ENCODE results near the gene S100A12. TPM values are rescaled to one million over a fixed set of nuclear protein-coding genes. Genes with fewer than 3 reads are reported as not detected.
"Not testable (repeated sequence)": the region's sequence is repeated elsewhere in the genome, so short reads cannot be mapped to it uniquely, and the experiment has no call there.

S100A12 gene
- total RNA-seq = 1 to 10 TPM; 1.2 to 2.8 (median 1.8) TPM
- polyA plus RNA-seq = 1 to 10 TPM in 2 of 3 donors, under 1 TPM in 1; 0.40 to 3.5 (median 1.0) TPM
- long read RNA-seq, donor 1 = 0 reads
- long read RNA-seq, donor 2 = 0 reads

GRCh38 chr1:153375511-153375910 lies at the start of gene S100A12:
Gene S100A12, minus strand, starts transcription at chr1:153375621. Its CDS starts 1,029 bp downstream, at chr1:153374592.
- no peaks in the 10 kb centered on the region for H3K4me1 ChIP-seq

GRCh38 chr1:153422450-153423068 lies 47.1 kb upstream of the S100A12 start:
- TF ChIP-seq, protein P1, sequence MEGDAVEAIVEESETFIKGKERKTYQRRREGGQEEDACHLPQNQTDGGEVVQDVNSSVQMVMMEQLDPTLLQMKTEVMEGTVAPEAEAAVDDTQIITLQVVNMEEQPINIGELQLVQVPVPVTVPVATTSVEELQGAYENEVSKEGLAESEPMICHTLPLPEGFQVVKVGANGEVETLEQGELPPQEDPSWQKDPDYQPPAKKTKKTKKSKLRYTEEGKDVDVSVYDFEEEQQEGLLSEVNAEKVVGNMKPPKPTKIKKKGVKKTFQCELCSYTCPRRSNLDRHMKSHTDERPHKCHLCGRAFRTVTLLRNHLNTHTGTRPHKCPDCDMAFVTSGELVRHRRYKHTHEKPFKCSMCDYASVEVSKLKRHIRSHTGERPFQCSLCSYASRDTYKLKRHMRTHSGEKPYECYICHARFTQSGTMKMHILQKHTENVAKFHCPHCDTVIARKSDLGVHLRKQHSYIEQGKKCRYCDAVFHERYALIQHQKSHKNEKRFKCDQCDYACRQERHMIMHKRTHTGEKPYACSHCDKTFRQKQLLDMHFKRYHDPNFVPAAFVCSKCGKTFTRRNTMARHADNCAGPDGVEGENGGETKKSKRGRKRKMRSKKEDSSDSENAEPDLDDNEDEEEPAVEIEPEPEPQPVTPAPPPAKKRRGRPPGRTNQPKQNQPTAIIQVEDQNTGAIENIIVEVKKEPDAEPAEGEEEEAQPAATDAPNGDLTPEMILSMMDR (IDR thresholded peaks at IDR 0.05) = no peak
- peak in 2 of 4 donors; percentile 53 to 57 for ATAC-seq

More at GRCh38 chr1:153375511-153375910, at the start of gene S100A12:
- Histone ChIP-seq H3K9me3 (no peaks in the 10 kb centered on the region), H3K27me3 (ENCODE audit: insufficient read depth in 3 of 3, low read length in 2 of 3) (no peaks in the 10 kb centered on the region), H3K27ac (no peak within 1 kb of the TSS), H3K4me3 (no peak within 1 kb of the TSS), H3K36me3 (ENCODE audit: insufficient read depth in 1 of 2, low read depth in 1 of 2) (no peaks in the 10 kb centered on the region)
- intact Hi-C loops (cut with DNase I) = no loop called here
- WGBS, 3 donors = 84 to 95% (median 94%) methylated on average over 1 of the region's 1 CpG
- DNase-seq (no peak), ATAC-seq (peak in 2 of 4 donors; percentile 30 to 57)
- TF ChIP-seq, protein P1 (IDR thresholded peaks at IDR 0.05) = no peak

GRCh38 chr1:153420306-153420705 lies 44.9 kb upstream of the S100A12 start:
- H3K9me3 ChIP-seq = no peaks in the 10 kb centered on the region
- H3K4me3 ChIP-seq = no peak overlapping the region
- 68 to 78% (median 75%) methylated on average over 2 of the region's 2 CpGs for WGBS, 3 donors
- DNase-seq = no peak
- no peaks in the 10 kb centered on the region for H3K4me1 ChIP-seq
- no peak overlapping the region for H3K27ac ChIP-seq
- TF ChIP-seq, protein P1 (IDR thresholded peaks at IDR 0.05) = no peak
- H3K36me3 ChIP-seq (ENCODE audit: insufficient read depth in 1 of 2, low read depth in 1 of 2) = no peaks in the 10 kb centered on the region
- peaks cover 0 to 10% (median 6%) of the 10 kb centered on the region in 3 donors for H3K27me3 ChIP-seq (ENCODE audit: insufficient read depth in 3 of 3, low read length in 2 of 3)
- intact Hi-C loops (cut with DNase I) = no loop called here
- ATAC-seq = no peak

More at GRCh38 chr1:153422450-153423068, 47.1 kb upstream of the S100A12 start:
- Histone ChIP-seq H3K27me3 (ENCODE audit: insufficient read depth in 3 of 3, low read length in 2 of 3) (peaks cover 0 to 13% (median 6%) of the 10 kb centered on the region in 3 donors), H3K9me3 (no peaks in the 10 kb centered on the region), H3K36me3 (ENCODE audit: insufficient read depth in 1 of 2, low read depth in 1 of 2) (no peaks in the 10 kb centered on the region), H3K27ac (no peak overlapping the region), H3K4me1 (no peaks in the 10 kb centered on the region), H3K4me3 (no peak overlapping the region)
- peak; percentile 50 to 75 for DNase-seq
- intact Hi-C loops (cut with DNase I) = no loop called here
- 5 to 7% (median 7%) methylated on average over 6 of the region's 6 CpGs for WGBS, 3 donors

DNA sequence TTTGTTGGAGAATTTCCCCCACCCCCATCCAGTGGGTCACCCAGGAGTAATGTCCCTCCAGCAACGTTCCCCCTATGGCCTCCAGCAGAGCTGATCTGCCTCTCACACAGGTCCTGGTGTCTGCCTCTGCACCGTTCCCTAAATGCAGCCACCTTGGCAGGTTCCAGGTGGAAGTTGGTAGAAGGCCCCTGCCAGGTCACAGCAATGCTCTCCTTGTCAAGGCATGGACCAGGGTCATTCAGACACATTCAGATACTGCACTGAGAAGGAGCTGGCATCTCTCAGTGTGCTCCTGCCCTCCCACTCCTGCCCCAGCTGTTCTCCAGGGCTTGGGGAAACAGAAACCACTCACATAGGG lies 44.0 kb upstream of the S100A12 start:
- H3K36me3 ChIP-seq (ENCODE audit: insufficient read depth in 1 of 2, low read depth in 1 of 2); DNase-seq; H3K4me1 ChIP-seq; H3K27ac ChIP-seq; H3K9me3 ChIP-seq; H3K27me3 ChIP-seq (ENCODE audit: insufficient read depth in 3 of 3, low read length in 2 of 3); ATAC-seq; intact Hi-C loops (cut with DNase I); H3K4me3 ChIP-seq: not testable (repeated sequence)
- WGBS, 3 donors = 26 to 44% (median 41%) methylated on average over 2 of the region's 2 CpGs

DNA sequence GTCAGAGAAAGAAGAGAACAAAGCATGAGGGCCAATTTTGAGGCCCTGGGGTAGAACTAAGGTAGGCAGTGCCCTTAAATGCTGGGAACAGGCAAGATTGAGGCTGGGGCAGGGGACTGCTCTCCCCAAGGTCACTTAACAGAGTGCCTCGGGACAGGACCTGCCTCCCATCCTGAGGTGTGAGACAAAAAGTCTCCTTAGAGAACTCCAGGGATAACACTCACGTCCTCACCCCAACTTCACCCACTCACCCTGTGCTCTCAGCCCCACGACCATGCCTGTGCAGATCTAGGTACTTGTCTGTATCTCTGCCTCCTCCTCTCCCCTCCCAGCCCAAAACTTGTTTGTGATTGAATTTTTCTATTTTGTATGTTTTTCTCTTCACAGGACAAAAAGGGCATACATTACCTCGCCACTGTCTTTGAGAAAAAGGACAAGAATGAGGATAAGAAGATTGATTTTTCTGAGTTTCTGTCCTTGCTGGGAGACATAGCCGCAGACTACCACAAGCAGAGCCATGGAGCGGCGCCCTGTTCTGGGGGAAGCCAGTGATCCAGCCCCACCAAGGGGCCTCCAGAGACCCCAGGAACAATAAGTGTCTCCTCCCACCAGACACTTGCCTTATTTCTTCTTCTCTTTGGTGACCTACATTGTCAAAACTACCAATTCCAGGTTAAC lies 43.5 kb upstream of the S100A12 start:
- 59 to 64% (median 62%) methylated on average over 7 of the region's 7 CpGs for WGBS, 3 donors
- intact Hi-C loops (cut with DNase I); DNase-seq: not testable (repeated sequence)

More for the DNA sequence above, 43.5 kb upstream of the S100A12 start:
- H3K4me1 ChIP-seq; H3K27me3 ChIP-seq (ENCODE audit: insufficient read depth in 3 of 3, low read length in 2 of 3); H3K4me3 ChIP-seq; ATAC-seq; H3K36me3 ChIP-seq (ENCODE audit: insufficient read depth in 1 of 2, low read depth in 1 of 2); H3K9me3 ChIP-seq; H3K27ac ChIP-seq: not testable (repeated sequence)

Data from psoas muscle (tissue), 8 donors.